ENCODE results near the gene CYB5R4. TPM values are rescaled to one million over a fixed set of nuclear protein-coding genes. Genes with fewer than 3 reads are reported as not detected.

Gene CYB5R4
- total and polyA plus RNA-seq, 2 of the 13 experiments (the other 11 are each of a cell fraction or from before 2014, with no cell fraction given): 5.3 to 26.1 TPM

GRCh38 chr6:83859410-83860358, at the start of gene CYB5R4 (continued):
- TF ChIP-seq ZXDC (CRISPR knock-in tag; IDR thresholded peaks at IDR 0.05) (no peak), ZNF775 (CRISPR knock-in tag; IDR thresholded peaks at IDR 0.05; ENCODE audit: borderline replicate concordance) (peak; percentile 86; the same call in 1 of the 2 replicates), NR0B2 (CRISPR knock-in tag; IDR thresholded peaks at IDR 0.05) (peak; percentile 93), XRCC5 (optimal IDR thresholded peaks at IDR 0.05; ENCODE audit: low read length) (peak; percentile 82), TFDP2 (CRISPR knock-in tag; IDR thresholded peaks at IDR 0.05) (peak; percentile 56; the same call in 1 of the 2 replicates), RARA (CRISPR knock-in tag; IDR thresholded peaks at IDR 0.05) (peak; percentile 90), SNAPC2 (CRISPR knock-in tag; IDR thresholded peaks at IDR 0.05) (no peak), IRF9 (CRISPR knock-in tag; IDR thresholded peaks at IDR 0.05; ENCODE audit: borderline replicate concordance) (peak; percentile 75), ZNF317 (CRISPR knock-in tag; IDR thresholded peaks at IDR 0.05) (peak; percentile 80), CBX5 (CRISPR knock-in tag; IDR thresholded peaks at IDR 0.05; ENCODE audit: borderline replicate concordance) (peak; percentile 91), ZNF124 (CRISPR knock-in tag; IDR thresholded peaks at IDR 0.05) (peak; percentile 98), SATB2 (CRISPR knock-in tag; IDR thresholded peaks at IDR 0.05) (peak; percentile 99), JARID2 (CRISPR knock-in tag; IDR thresholded peaks at IDR 0.05; ENCODE audit: insufficient replicate concordance) (peak; percentile 99), ADNP (CRISPR knock-in tag; IDR thresholded peaks at IDR 0.05) (no peak), ZBED4 (CRISPR knock-in tag; IDR thresholded peaks at IDR 0.05; ENCODE audit: borderline replicate concordance) (peak; percentile 97), PLSCR1 (CRISPR knock-in tag; IDR thresholded peaks at IDR 0.05; ENCODE audit: borderline replicate concordance) (0 out of 2 replicates have a peak, but pooled peaks have one; percentile 41), ZNF367 (CRISPR knock-in tag; IDR thresholded peaks at IDR 0.05; ENCODE audit: borderline replicate concordance) (0 out of 2 replicates have a peak, but pooled peaks have one; percentile 64)

All from HepG2 (cell line).